NCI-H146 treated with DMSO at 0.1 percent for 48 hours (cell line): Measurements from ENCODE around the gene CMKLR1.

ENCODE experiments used
- DNase-seq: peaks from one replicate; lab custom pipeline; 2025; ENCODE audit not compliant: unreplicated experiment; lab: John Stamatoyannopoulos, UW

The CMKLR1 gene

DNA sequence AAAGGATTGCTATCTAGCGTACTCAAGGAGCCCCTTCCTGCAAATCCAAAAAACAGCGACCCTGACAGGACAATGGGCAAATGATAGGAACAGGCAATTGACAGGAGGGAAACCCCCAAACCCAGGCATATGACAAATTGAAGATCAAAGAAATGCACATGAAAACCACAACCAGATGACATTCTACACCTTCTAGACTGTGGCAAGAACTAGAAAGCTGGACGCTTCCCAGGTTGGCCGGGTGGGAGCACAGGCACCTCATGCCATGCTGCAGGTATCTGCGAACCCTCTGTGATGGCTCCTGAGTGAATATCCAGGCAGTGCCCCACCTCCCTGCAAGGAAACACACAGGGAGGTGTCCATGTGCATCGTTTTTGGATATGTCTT lies 37.1 kb downstream of the CMKLR1 start:
- DNase-seq, result no peak

DNA sequence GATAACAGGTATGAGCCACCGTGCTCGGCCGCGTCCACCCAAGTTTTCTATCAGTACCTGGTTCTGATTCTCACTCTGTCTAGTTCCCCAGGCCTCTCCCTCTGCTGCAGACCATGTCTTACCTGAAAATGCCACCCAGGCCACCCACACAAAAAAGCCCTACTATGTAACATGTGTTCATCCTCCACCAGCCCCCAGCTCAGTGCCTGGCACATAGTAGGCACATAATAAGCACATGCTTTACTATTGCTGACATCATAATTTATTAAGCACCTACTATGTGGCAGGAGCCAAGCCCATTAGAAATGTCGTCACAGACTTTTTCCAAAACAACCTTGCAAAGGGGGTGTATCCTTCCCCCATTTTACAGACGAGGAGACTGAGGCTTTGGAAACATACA lies 37.8 kb downstream of the CMKLR1 start:
- DNase-seq, result no peak

DNA sequence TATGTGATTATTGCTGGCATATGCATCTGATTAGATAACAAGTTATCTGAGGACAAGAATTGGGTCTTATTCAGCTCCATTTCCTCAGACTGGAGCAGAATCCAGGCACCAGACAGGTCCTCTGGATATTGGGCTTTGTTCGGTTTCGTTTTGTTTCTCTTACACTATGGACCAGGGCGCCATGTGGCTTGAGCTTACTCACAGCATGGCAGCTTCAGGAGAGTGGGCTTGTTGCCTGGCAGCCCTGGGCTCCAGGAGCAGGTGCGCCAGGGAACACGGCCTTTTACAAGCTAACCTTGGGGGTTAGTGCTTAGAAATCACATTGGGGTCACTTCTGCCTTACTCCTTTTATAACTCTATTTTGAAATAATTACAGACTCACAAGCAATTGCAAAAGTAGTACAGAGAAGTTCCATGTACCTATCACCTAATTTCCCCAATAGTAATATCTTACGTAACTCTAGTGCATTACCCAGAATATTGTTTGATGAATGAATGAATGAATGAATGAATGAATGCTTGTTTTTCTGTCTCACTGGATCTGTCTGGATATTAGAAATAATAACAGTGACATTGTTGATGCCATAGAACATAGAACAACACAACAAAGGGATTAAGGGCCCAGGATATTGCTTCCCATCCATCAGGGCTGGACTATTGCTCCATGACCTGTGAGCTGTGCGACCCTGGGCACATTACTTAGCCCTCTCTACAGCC lies 39.0 kb downstream of the CMKLR1 start:
- DNase-seq, result no peak

DNA sequence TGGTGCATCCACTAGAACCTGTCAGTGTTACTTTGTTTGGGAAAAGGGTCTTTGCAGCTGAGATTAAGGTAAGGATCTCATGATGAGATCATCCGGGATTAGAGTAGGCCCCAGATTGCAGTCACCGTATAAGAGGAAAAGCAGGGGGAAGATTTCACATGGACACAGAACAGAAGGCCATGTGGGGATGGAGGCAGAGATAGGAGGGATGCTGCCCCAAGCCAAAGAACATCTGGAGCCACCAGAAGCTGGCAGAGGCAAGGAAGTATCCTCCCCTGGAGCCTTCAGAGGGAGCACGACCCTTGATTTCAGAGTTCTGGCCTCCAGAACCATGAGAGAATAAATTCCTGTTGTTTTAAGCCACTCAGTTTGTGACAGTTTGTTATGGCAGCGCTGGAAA lies 39.6 kb downstream of the CMKLR1 start:
- no peak for DNase-seq

DNA sequence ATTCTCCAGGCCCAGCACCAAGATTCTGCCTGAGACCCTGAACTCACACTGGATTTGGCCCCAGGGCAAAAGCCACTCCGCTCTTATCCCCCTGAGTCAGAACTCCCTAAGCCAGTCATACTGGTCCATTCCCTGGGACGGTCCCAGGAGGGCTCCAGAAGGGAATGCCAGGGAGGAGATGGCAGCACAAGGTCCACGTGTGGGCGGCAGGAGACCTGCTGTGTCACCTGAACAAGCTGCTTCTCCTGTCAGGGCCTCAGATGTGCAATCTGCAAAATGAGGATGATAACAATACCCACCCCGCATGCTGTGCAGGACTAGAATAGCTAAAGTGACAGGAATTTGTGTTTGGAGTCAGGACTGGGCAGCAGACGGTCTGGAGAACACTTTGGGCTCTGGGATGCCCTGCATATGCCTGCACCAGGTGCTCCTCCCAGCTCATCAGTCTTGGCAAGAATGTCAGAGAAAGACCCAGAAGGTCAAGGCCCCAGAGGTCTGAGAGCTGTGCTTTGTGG lies 40.3 kb downstream of the CMKLR1 start:
- DNase-seq, result no peak

DNA sequence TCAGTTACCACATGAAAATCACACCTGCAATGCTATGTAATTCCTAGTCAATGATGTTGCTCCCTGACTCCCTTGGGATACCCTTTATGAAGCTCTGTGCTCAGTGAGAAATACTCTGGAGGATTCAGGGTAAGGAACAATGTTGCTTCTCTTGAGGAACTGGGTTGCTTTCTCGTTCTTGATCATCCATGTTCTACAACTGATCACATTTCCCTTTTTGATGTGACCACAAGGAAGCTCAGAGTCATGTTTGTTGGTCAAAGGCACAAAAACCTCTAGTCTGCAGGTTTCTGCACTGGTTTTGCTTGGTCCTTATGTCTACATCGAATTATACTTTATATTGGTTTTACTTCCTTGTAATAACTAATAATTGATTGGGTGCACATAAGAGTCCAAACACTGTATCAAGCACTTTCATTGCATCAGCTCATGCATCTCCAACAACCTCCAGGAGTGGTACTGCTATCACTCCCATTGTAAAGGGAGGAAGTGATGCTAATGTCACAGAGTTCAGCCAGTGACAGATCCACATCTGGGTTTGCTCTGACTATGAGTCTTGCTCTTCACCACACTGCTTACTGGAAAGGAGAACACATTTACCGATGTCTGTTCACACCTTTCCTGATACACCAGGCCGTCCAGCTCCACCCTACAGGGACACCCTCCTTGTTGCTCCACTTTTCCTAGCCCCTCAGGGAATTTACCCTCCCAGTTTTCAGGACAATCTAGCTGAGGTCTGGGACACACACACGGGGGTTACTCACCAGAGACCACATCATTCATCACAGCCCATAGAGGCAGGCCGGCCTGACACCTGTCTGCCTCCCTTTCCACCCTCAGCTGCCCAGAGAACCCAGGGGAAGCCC lies 41.0 kb downstream of the CMKLR1 start:
- DNase-seq, result no peak

DNA sequence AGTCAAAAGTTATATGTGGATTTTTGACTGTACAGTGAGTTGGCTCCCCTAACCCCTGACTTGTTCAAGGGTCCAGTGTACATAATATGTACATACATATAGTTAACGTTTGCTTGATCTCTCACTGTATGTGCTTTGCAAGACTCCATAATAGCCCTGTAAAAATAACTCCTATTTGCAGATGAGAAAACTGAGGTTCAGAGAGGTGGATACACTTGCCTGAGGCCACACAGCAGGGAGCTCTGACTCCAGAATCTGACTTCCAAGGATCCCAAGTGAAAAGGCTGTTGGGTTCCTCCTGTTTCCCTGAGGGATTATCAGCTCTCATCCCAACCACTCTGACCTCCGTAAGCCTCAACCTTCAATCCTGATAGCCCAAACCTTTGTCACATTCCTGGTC lies 41.7 kb downstream of the CMKLR1 start:
- DNase-seq, result no peak

DNA sequence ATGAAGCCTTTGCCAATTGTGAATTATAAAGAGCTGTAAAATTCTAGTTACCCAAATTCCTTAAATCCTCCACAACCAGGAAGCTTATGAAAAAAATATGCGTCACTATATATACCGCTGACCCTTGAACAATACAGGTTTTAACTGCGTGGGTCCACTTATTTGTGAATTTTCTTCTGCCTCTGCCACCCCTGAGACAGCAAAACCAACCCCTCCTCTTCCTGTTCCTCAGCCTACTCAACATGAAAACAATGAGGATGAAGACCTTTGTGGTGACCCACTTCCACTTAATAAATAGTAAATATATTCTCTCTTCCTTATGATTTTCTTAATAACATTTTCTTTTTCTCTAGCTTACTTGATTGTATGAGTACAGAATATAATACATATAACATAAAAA lies 42.2 kb downstream of the CMKLR1 start:
- DNase-seq, result no peak

DNA sequence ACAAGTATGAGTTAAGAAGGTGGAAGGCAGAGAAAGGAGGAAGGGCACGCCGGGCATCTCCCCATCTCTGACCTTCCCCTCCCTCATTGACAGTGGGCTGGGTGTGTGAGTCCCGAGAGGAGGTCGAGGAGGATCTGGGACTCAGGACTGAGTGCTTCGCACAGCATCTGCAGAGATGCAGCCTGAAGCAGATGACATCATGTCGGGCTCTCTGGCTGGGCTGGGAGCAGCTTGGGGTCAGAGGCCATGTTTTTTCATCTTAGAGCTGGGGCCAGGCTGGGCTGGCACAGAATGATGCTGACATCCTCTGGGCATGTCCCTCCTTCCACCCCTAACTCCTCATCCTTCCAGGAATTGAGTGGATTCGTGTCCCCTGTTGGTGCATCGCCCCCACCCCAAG lies 43.5 kb downstream of the CMKLR1 start:
- no peak for DNase-seq

DNA sequence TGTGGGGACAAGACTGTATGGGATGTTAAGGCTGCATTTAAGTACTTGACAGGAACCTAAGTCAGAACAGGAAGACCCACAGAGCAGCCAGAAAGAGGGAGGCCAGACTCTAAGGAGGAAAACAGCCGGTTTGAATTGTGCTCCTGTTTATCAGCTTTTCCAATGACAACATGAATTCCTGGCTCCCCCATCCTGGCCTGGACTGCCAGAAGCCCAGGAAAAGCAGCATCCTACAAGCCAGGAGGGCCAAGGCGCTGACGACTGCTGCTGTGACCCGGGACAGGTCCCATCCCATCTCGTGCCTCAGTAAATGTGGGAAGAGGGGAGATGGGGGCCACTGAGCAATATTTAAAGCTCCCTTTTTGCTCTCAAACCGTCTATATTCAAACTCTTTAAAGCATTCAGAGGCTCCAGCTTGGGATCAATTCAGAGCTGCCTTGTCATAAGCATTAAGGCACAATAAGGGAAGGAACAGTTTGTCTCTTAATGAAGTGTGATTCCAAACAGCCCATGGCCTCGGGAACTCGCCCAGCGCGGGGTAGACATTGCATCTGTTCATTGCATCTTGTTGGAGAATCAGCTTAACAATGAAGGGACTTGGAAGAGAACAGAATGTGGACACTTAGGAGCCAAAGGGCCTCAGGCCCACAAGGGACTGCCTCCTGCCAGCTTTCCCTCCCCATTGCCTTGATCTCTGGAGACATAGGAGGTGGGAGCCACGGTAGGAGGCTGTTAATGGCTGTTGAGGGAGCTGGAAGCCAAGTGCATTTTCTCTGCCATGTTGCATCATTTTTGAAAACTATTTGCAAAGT lies 49.6 kb downstream of the CMKLR1 start:
- DNase-seq, result no peak

DNA sequence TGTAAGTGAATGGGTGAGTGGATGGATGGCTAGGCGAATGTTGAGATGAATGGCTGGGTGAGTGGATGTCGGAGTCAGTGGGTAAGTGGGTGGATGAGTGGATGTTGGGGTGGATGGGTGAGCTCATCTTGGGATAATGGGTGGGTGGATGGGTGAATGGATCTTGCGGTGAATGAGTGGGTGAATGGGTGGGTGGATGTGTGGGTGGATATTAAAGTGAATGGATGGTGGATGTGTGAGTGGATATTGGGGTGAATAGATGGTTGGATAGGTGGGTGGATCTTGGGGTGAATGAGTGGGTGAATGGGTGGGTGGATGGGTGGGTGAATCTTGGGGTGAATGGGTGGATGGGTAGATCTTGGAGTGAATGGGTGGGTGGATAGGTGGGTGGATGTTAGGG lies 51.9 kb downstream of the CMKLR1 start:
- DNase-seq, result no peak

DNA sequence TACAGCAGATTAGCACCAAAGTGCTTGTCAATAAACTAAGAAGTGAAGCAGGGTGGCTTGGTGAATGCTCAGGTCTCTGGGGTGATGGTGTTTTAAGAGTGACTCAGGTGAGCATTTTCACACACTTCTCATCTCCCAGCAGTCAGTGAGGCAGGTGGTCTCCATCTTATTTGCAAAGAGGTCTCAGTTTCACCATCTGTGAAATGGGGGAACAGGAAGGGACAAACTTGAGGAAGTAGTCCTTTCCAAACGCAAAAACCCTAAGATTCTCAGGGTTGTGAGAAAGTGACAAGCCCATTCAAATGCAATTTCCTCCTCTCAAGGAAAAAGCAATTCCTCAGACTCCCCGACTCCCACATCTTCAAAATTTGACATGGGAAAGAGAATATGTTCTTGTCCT lies 54.1 kb downstream of the CMKLR1 start:
- no peak for DNase-seq

DNA sequence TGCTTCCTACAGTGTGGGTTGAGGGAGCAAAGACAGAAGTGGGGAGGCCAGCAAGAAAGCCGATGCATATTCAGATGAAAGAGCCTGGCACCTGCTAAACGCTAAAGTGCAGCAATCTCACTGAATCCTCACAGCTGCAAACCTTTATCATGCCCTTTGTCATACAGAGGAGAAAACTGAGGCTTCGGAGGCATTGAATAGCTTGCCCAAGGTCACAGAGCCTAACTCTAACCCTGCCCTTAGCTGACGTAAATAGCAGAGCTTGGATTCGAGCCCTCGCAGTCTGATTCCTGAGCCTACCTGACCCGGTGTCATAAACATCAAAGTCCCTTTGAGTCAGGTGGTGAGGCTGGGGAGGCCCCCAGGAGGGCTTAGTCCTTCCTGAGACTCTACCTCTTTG lies 54.9 kb downstream of the CMKLR1 start:
- DNase-seq, result no peak

DNA sequence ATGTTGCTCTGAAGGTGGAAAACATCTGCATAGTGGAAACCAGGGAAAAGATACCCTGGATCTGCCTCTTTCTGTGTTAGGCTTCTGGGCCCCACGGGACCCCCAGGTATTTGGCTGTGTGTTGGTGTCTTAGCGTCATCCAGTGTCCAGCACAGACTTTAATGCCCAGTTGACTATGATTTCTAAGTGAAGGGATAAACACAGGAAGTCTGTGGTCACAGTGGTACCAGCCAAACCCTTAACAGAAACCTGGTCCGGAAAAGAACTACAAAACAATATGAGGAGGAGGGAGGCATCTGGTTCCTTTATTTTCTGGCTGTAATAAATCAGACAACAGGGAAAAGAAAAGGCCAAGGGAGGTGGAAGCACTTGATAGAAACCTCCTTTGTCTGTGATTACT lies 56.4 kb downstream of the CMKLR1 start:
- no peak for DNase-seq

DNA sequence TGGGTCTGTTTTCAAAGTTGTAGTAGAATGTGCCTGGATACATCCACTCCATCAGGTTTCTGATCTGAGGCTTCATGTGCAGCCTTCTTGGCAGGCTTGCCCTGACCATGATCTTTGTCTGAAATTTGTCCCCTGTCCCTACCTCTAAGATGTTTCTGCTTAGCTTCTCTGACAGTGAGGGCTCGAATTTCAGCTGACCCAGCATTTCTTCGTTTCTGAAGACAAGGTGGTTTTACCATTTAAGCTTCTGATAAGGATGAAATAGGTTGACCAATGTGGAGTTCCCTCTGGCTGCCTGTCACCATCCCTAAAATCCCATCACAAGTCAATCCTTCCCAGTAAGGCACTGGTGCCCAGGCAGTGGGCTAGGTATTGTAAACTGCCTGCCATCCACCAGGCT lies 57.0 kb downstream of the CMKLR1 start:
- no peak for DNase-seq

DNA sequence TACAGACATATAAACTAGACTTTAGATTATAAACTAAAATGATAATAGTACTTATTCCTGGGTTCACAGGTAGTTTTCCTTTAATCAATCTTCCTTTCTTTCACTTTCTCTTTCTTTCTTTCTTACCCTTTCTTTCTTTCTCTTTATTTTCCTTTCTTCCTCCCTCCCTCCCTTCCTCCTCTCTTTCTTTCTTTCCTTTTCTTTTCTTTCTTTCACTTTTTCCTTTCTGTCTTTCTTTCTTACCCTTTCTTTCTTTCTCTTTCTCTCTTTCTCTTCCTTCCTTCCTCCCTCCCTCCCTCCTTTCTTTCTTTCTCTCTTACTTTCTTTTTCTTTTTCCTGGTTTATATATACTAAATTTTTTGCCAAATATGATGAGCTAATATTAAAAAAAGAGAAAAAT lies 61.5 kb downstream of the CMKLR1 start:
- no peak for DNase-seq

DNA sequence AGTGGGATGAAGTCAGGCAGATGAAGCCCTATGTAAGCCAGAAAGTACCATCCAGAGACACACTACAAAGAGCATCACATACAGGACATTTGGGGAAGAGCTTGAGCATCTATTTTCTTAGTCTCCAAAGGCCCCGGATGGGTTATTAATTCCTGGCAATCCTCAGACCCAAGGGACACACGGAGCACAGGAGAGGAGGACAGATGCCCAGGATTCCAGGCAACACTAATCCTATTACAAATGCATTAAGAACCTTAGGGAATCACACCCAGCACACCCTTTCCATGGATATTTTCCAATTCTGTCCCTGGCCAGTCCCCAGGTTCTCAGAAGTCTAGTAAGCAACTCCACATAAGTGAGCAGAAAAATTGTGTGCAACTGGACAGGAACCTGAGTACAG lies 65.9 kb downstream of the CMKLR1 start:
- DNase-seq, result no peak

DNA sequence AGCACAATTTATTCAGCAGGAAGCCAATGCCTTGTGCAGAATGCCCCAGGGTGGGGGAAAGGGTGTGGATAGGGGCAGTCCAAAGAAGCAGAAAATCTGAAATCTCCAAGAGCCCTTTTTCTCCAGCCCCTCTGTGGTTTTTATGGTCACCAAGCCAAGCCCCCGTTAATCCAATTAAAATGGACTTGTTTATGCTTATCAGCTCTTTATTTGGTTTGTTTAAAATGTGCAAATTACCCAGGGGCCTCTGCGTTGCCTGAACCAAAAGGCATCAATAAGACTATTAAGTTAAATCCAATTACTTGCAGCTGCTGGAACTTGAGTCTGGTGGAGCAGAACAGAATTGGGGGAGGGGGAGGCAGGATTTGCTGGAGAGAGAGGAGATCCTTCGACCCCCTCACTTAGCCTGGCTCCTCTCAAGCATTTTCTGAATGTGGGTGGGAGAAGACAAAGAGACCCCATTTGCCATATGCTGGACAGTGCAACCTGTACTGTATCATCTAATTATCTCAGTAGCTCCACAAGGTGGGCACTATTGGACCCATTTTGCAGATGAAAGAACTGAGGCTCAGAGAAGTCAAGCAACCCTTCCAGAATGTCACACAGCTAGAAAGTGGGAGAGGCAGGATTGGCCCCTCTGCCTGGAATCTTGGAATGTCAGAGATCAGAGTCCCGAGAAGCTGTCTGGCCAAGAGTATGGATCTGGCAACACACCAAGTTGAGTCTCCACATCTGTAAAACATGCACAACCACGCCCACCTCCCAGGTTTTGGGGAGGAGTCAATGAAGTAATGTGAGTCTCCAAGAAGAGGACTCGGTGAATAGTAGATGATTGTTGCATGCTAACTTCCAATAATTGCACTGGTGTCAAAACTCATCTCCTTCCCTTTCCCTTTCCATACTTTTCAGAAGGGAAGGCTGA lies 66.9 kb downstream of the CMKLR1 start:
- DNase-seq, result no peak

DNA sequence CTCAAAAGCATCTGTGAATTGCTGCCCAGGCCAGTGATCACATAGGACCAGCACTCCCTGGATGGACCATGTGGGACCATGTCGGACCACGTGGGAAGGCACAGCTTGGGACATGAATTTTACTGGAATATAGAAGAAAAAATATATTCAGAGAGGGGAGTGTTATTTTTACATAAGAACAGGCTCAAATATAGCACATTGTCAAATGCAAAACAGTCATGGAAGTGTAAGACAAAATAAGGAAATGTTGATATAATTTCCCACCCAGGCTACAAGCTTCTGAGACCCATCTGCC lies 68.3 kb downstream of the CMKLR1 start:
- no peak for DNase-seq

DNA sequence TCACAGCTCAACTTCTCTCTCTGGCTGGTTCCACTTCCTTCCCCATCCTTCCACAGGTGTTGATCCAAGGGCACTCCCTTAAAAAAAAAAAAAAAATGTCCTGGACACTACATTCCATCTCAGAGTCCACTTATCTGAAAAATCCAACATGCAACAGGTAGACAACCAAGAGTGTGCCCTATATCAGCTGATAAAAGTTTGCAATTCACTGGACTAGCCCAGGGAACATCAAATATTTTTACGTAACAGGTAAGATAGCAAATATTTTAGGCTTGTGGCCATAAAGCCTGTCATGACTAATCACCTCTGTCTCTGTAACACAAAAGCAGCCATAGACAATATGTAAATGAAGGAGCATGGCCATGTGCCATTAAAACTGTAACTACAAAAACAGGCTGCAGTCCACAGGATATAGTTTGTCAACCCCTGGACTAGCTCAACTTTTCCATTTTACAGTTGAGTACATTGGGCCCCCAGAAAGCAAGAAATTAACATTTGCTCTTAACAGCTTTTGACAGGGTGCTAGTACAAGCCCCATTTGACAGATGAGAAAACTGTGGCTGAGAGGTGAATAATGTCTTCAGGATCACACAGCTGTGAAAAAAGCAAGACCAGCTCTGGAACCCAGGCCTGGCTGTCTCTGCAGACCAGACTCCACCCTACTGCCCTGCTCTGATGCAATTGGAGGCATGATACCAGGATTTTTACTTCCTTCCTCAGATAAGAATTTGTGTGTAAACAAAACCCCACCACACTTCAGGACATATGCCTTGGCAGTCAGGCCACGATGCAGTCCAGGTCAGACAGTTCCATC lies 68.9 kb downstream of the CMKLR1 start:
- DNase-seq, result no peak
